ENCODE results near the gene CLIC4. TPM values are rescaled to one million over a fixed set of nuclear protein-coding genes. Genes with fewer than 3 reads are reported as not detected.

Gene CLIC4
- total and polyA plus RNA-seq, 2 of the 8 experiments (the other 6 are each of a cell fraction or from before 2014, with no cell fraction given) = 77.5 to 293 TPM

DNA sequence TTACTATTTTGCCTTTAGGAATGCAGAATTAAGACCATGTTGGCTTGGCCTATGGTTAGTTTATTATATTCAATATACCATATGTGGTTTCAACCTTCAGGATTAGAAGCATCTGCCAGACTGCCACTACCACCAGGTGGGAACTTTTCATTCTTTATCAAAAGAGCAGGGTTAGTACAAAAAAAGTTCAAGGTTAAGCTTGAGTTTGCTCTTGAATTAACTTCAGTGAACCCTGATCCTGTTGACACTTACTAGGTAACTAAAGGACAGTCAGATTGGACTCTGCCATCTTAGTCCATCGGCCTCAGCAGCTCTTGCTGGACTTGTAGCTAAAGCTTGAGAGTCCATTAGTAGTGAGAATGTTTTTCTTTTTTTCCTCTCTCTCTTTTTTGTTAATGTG lies 22.1 kb downstream of the CLIC4 start:
- Histone ChIP-seq H3K23ac (ENCODE audit: insufficient read length) (no peak overlapping the region), H2BK20ac (ENCODE audit: low read length) (no peak overlapping the region), H3K9me3 (ENCODE audit: insufficient read depth in 2 of 2, low read depth in 1 of 2, low read length in 1 of 2) (no peaks in the 10 kb centered on the region), H3K79me1 (ENCODE audit: low read depth, low read length) (peaks cover 5% of the 10 kb centered on the region), H3K36me3 (ENCODE audit: control insufficient read depth in 2 of 4, insufficient read depth in 4 of 4, low read length in 3 of 4) (no peaks in the 10 kb centered on the region), H3K79me2 (ENCODE audit: control insufficient read depth in 1 of 2, insufficient read depth in 2 of 2, low read length in 2 of 2) (peaks cover 3 to 98% of the 10 kb centered on the region in 2 experiments; a peak in 3 of 4 replicates), H3K9ac (replicated peaks in 1 of 4; ENCODE audit: extremely low read depth in 1 of 4, low read depth in 3 of 4, low read length in 3 of 4) (no peak overlapping the region), H3K4me2 (ENCODE audit: insufficient read depth in 1 of 2, low read depth in 2 of 2, low read length in 2 of 2) (no peak overlapping the region), H3K27me3 (replicated peaks in 1 of 4; ENCODE audit: control insufficient read depth in 3 of 4, extremely low read depth in 1 of 4, insufficient read depth in 3 of 4, low read length in 3 of 4) (no peaks in the 10 kb centered on the region), H2BK120ac (replicated peaks; ENCODE audit: low read depth, low read length) (no peak overlapping the region), H2BK5ac (ENCODE audit: low read depth, low read length) (no peak overlapping the region), H4K8ac (ENCODE audit: extremely low read depth, insufficient read depth, low read length) (no peak overlapping the region), H2BK15ac (ENCODE audit: low read length) (no peak overlapping the region), H2AFZ (ENCODE audit: low read length) (no peak overlapping the region), H4K91ac (replicated peaks; ENCODE audit: insufficient read length, low read length) (no peak overlapping the region), H3K4me1 (replicated peaks in 1 of 4; ENCODE audit: control insufficient read depth in 3 of 4, insufficient read depth in 4 of 4, low read length in 3 of 4) (peaks cover 0 to under 1% (median 0%) of the 10 kb centered on the region in 4 experiments; a peak in 3 of 7 replicates), H2BK12ac (ENCODE audit: low read depth, low read length) (no peak overlapping the region), H4K20me1 (replicated peaks in 1 of 2; ENCODE audit: control insufficient read depth in 1 of 2, insufficient read depth in 2 of 2, low read length in 2 of 2) (peaks cover 4 to 8% of the 10 kb centered on the region in 2 experiments), H3K27ac (ENCODE audit: low read depth, low read length) (no peak overlapping the region), H3K14ac (ENCODE audit: insufficient read length) (no peak overlapping the region), H3K56ac (replicated peaks; ENCODE audit: insufficient read length, low read depth, low read length) (no peak overlapping the region), H3K23me2 (ENCODE audit: low read depth, low read length) (no peaks in the 10 kb centered on the region), H2AK5ac (ENCODE audit: low read depth, low read length) (no peak overlapping the region), H3K18ac (ENCODE audit: extremely low read depth, low read length) (no peak overlapping the region), H3K4me3 (ENCODE audit: extremely low read depth in 1 of 4, insufficient read depth in 2 of 4, low read depth in 3 of 4, low read length in 4 of 4) (no peak overlapping the region), H3K4ac (replicated peaks; ENCODE audit: insufficient read length, low read depth, low read length) (no peak overlapping the region), H4K5ac (ENCODE audit: insufficient read length, low read depth, low read length) (no peak overlapping the region)
- DNase-seq (ENCODE audit: low read depth in 1 of 2, low spot score in 2 of 2) (no peak), FAIRE-seq (no peak)
- POLR2A ChIA-PET (ENCODE audit: partially characterized antibody) = interaction anchor here (0.8 to 1.9 kb wide), 4 partner anchors 11 to 21 kb away, joined by 3 to 6 read pairs (median 4); no protein-coding TSS in a partner anchor
- CTCF ChIA-PET (ENCODE audit: partially characterized antibody) = interaction anchor here (0.7 kb wide), 1 partner anchor 79 kb away, joined by 5 read pairs; no protein-coding TSS in a partner anchor
- TF ChIP-seq RBBP5 (IDR thresholded peaks at IDR 0.05; ENCODE audit: borderline replicate concordance, low read depth, low read length) (no peak), SIRT6 (IDR thresholded peaks at IDR 0.05; ENCODE audit: low read length) (no peak), HDAC6 (IDR thresholded peaks at IDR 0.05; ENCODE audit: low read depth, low read length) (no peak)
- 100% methylated on average over 1 of the region's 1 CpG; no CpG with 5 or more reads in 1 of the 2 experiments for whole genome bisulfite sequencing, 2 experiments (ENCODE audit: extremely low coverage in 1 of 2, insufficient coverage in 1 of 2, insufficient read length in 1 of 2, insufficient replicate concordance in 2 of 2, low coverage in 1 of 2, low lambda C conversion rate in 2 of 2, missing lambda C conversion rate in 1 of 2)
